H1 (cell line): ENCODE measurements around the gene HOXB3. TPM values are rescaled to one million over a fixed set of nuclear protein-coding genes. Genes with fewer than 3 reads are reported as not detected.

Experiments used
- CTCF ChIA-PET: fragments of 300-600 bp; sonication (Branson Sonifier 250); formaldehyde crosslinking; loops from one replicate; lab custom pipeline; 2021; ENCODE audit not compliant: partially characterized antibody; lab: Charles Lee
- POLR2A ChIA-PET: fragments of 300-600 bp; sonication (Branson Sonifier 250); formaldehyde crosslinking; loops from one replicate; lab custom pipeline; 2021; ENCODE audit warnings: inconsistent platforms; ENCODE audit not compliant: partially characterized antibody; lab: Charles Lee
- DNase-seq, 2 experiments: peaks; one replicate each; pipeline versions ENCODE4 v3.0.0 to v3.0.0-alpha.2; 2010 to 2022; ENCODE audit warnings: low spot score in 2 of 2, low read depth in 1 of 2, mixed read lengths in 1 of 2
- FAIRE-seq: peaks from 2 replicates; lab custom pipeline; 2011; peaks lifted over from hg19 to GRCh38; lab: Jason Lieb, UNC
- H2AFZ ChIP-seq: 2 replicates; pipeline ENCODE4 v1.8.1; 2012; ENCODE audit warnings: low read length, inconsistent platforms
- H2AK5ac ChIP-seq: 2 replicates; pipeline ENCODE4 v1.6.1; 2013; ENCODE audit warnings: low read depth, low read length
- H2BK120ac ChIP-seq: replicated peaks from 2 replicates; pipeline ENCODE3; 2013; ENCODE audit warnings: low read depth, low read length, inconsistent platforms
- H2BK12ac ChIP-seq: 2 replicates; pipeline ENCODE4 v1.6.1; 2013; ENCODE audit warnings: low read depth, low read length
- H2BK15ac ChIP-seq: 2 replicates; pipeline ENCODE4 v1.6.1; 2013; ENCODE audit warnings: low read length
- H2BK20ac ChIP-seq: 2 replicates; pipeline ENCODE4 v1.6.1; 2013; ENCODE audit warnings: low read length
- H2BK5ac ChIP-seq: 2 replicates; pipeline ENCODE4 v1.6.1; 2013; ENCODE audit warnings: low read depth, low read length
- H3K14ac ChIP-seq: 2 replicates; pipeline ENCODE4 v1.6.1; 2013; ENCODE audit warnings: inconsistent platforms; ENCODE audit not compliant: insufficient read length
- H3K18ac ChIP-seq: 2 replicates; pipeline ENCODE4 v1.6.1; 2013; ENCODE audit warnings: low read length; ENCODE audit errors: extremely low read depth
- H3K23ac ChIP-seq: 2 replicates; pipeline ENCODE4 v1.6.1; 2013; ENCODE audit warnings: inconsistent platforms; ENCODE audit not compliant: insufficient read length
- H3K23me2 ChIP-seq: 2 replicates; pipeline ENCODE4 v1.6.1; 2013; ENCODE audit warnings: low read depth, low read length
- H3K27ac ChIP-seq: 2 replicates; pipeline ENCODE4 v1.6.1; 2011; ENCODE audit warnings: low read depth, low read length, inconsistent platforms
- H3K27me3 ChIP-seq, 4 experiments: replicated peaks in 1 of 4; 1 replicate in 1 of 4; 2 replicates in 3 of 4; pipeline versions ENCODE4 v1.6.1 to v1.8.1; 2011 to 2013; ENCODE audit warnings: low read length in 3 of 4, mild to moderate bottlenecking in 3 of 4, inconsistent platforms in 2 of 4, mixed read lengths in 2 of 4, moderate library complexity in 1 of 4; ENCODE audit not compliant: control insufficient read depth in 3 of 4, insufficient read depth in 3 of 4; ENCODE audit errors: extremely low read depth in 1 of 4
- H3K36me3 ChIP-seq, 4 experiments: 2 replicates each; pipeline versions ENCODE4 v1.6.1 to v1.8.1; 2011 to 2013; ENCODE audit warnings: mild to moderate bottlenecking in 4 of 4, low read length in 3 of 4, moderate library complexity in 2 of 4, control low read depth in 1 of 4, inconsistent platforms in 1 of 4; ENCODE audit not compliant: insufficient read depth in 4 of 4, control insufficient read depth in 2 of 4
- H3K4ac ChIP-seq: replicated peaks from 2 replicates; pipeline ENCODE3; 2013; ENCODE audit warnings: low read length, low read depth, mixed read lengths, inconsistent platforms; ENCODE audit not compliant: insufficient read length
- H3K4me1 ChIP-seq, 4 experiments: replicated peaks in 1 of 4; 1 replicate in 1 of 4; 2 replicates in 3 of 4; pipeline versions ENCODE4 v1.6.1 to v1.8.1; 2011 to 2013; ENCODE audit warnings: low read length in 3 of 4, inconsistent platforms in 2 of 4, mixed read lengths in 1 of 4; ENCODE audit not compliant: insufficient read depth in 4 of 4, control insufficient read depth in 3 of 4
- H3K4me2 ChIP-seq, 2 experiments: 2 replicates each; pipeline versions ENCODE4 v1.6.1 to v1.8.1; 2011 to 2013; ENCODE audit warnings: low read depth in 2 of 2, low read length in 2 of 2, control low read depth in 1 of 2, inconsistent platforms in 1 of 2, mild to moderate bottlenecking in 1 of 2; ENCODE audit not compliant: insufficient read depth in 1 of 2
- H3K4me3 ChIP-seq, 4 experiments: fragments of 200-600, 300-600 bp in 1 of 4; sonication (generic), shearing (Covaris generic), sonication (Bioruptor Twin) in 1 of 4; 2 replicates each; pipeline versions ENCODE4 v1.5.1 to v1.8.1; 2011 to 2016; ENCODE audit warnings: low read length in 4 of 4, low read depth in 3 of 4, control low read depth in 2 of 4, inconsistent platforms in 2 of 4, mild to moderate bottlenecking in 2 of 4, mixed read lengths in 1 of 4, moderate library complexity in 1 of 4; ENCODE audit not compliant: insufficient read depth in 2 of 4; ENCODE audit errors: extremely low read depth in 1 of 4
- H3K56ac ChIP-seq: replicated peaks from 2 replicates; pipeline ENCODE3; 2013; ENCODE audit warnings: low read depth, mild to moderate bottlenecking, mixed read lengths, low read length, inconsistent platforms; ENCODE audit not compliant: insufficient read length
- H3K79me1 ChIP-seq: 2 replicates; pipeline ENCODE4 v1.6.1; 2013; ENCODE audit warnings: low read depth, low read length, control low read depth
- H3K79me2 ChIP-seq, 2 experiments: 2 replicates each; pipeline versions ENCODE4 v1.6.1 to v1.8.1; 2012 to 2013; ENCODE audit warnings: low read length in 2 of 2, mild to moderate bottlenecking in 2 of 2, inconsistent platforms in 1 of 2; ENCODE audit not compliant: insufficient read depth in 2 of 2, control insufficient read depth in 1 of 2
- H3K9ac ChIP-seq, 4 experiments: replicated peaks in 1 of 4; 1 replicate in 1 of 4; 2 replicates in 3 of 4; pipeline versions ENCODE4 v1.6.1 to v1.8.1; 2011 to 2013; ENCODE audit warnings: low read depth in 3 of 4, low read length in 3 of 4, control low read depth in 2 of 4, mild to moderate bottlenecking in 2 of 4, moderate library complexity in 2 of 4, inconsistent platforms in 1 of 4; ENCODE audit errors: extremely low read depth in 1 of 4
- H3K9me3 ChIP-seq, 2 experiments: 2 replicates each; pipeline versions ENCODE4 v1.6.1 to v1.8.1; 2012 to 2013; ENCODE audit warnings: mild to moderate bottlenecking in 2 of 2, moderate library complexity in 2 of 2, control low read depth in 1 of 2, inconsistent platforms in 1 of 2, low read depth in 1 of 2, low read length in 1 of 2, mixed read lengths in 1 of 2; ENCODE audit not compliant: insufficient read depth in 2 of 2
- H4K20me1 ChIP-seq, 2 experiments: replicated peaks in 1 of 2; 2 replicates each; pipeline versions ENCODE3 to v1.8.1; 2011 to 2013; ENCODE audit warnings: inconsistent platforms in 2 of 2, low read length in 2 of 2, mild to moderate bottlenecking in 1 of 2; ENCODE audit not compliant: insufficient read depth in 2 of 2, control insufficient read depth in 1 of 2
- H4K5ac ChIP-seq: 2 replicates; pipeline ENCODE4 v1.6.1; 2013; ENCODE audit warnings: low read length, low read depth, mixed read lengths, inconsistent platforms; ENCODE audit not compliant: insufficient read length
- H4K8ac ChIP-seq: 2 replicates; pipeline ENCODE4 v1.8.0; 2013; ENCODE audit warnings: mild to moderate bottlenecking, moderate library complexity, low read length, inconsistent platforms; ENCODE audit not compliant: insufficient read depth; ENCODE audit errors: extremely low read depth
- H4K91ac ChIP-seq: replicated peaks from 2 replicates; pipeline ENCODE3; 2013; ENCODE audit warnings: low read length, mixed read lengths, inconsistent platforms; ENCODE audit not compliant: insufficient read length
- NANOG ChIP-seq: IDR thresholded peaks from 2 replicates; pipeline ENCODE4 v1.6.1; 2011; ENCODE audit warnings: low read length, low read depth, mild to moderate bottlenecking, inconsistent platforms; ENCODE audit not compliant: insufficient read depth, poor library complexity, severe bottlenecking
- NRF1 ChIP-seq: IDR thresholded peaks from 2 replicates; pipeline ENCODE4 v1.6.1; 2011; ENCODE audit warnings: mild to moderate bottlenecking, low read depth, low read length, improper control_type of control experiment
- POU5F1 ChIP-seq: IDR thresholded peaks from 2 replicates; pipeline ENCODE4 v1.6.1; 2011; ENCODE audit warnings: low read depth, mild to moderate bottlenecking, low read length, moderate library complexity
- SP1 ChIP-seq: IDR thresholded peaks from 2 replicates; pipeline ENCODE4 v1.6.1; 2011; ENCODE audit warnings: low read depth, low read length
- SUZ12 ChIP-seq: fragments of 200-600 bp; sonication (generic); IDR thresholded peaks from 2 replicates; pipeline ENCODE4 v1.6.1; 2012; ENCODE audit warnings: mild to moderate bottlenecking, inconsistent platforms, low read length, moderate library complexity, mixed read lengths
- USF2 ChIP-seq: IDR thresholded peaks from 2 replicates; pipeline ENCODE4 v1.6.1; 2011; ENCODE audit warnings: low read length, improper control_type of control experiment
- WGBS, 2 experiments: shearing (Covaris generic) in 1 of 2; methylation state at CpG; one replicate each; pipeline versions ENCODE4 v1.1.6 to v1.1.7; 2013 to 2015; ENCODE audit warnings: low lambda C conversion rate in 2 of 2, mixed read lengths in 2 of 2, inconsistent platforms in 1 of 2, low coverage in 1 of 2, missing lambda C conversion rate in 1 of 2; ENCODE audit not compliant: insufficient replicate concordance in 2 of 2, insufficient coverage in 1 of 2, insufficient read length in 1 of 2; ENCODE audit errors: extremely low coverage in 1 of 2, missing lambda C conversion rate in 1 of 2; 5-methylcytosine and 5-hydroxymethylcytosine counted together
- polyA plus RNA-seq, 7 experiments: library from polyadenylated mRNA; depleted of rRNA in 3 of 7; stranded (reverse) in 5 of 7; unstranded in 2 of 7; fragments of >200 nt in 5 of 7; fragments of 200-250 nt in 2 of 7; gene quantifications; 1 replicate in 5 of 7; 2 replicates in 1 of 7; 4 replicates in 1 of 7; pipeline versions ENCODE4 v1.2.1 to v1.2.3, GENCODE V29; 2011 to 2013; ENCODE audit warnings: missing spikeins in 2 of 7, mixed read lengths in 2 of 7
- total RNA-seq: library from RNA; stranded (reverse); fragmentation: NEBNext Ultra II Directional; extraction: Animal tissue kit (Norgen Biotek cat#: 25700); gene quantifications from 2 replicates; pipeline ENCODE4 v1.2.1, GENCODE V29; 2021

HOXB3 gene
- total and polyA plus RNA-seq, 2 of the 8 experiments (the other 6 are each of a cell fraction or from before 2014, with no cell fraction given) = not detected

- Histone ChIP-seq H2AFZ (no peak within 1 kb of the TSS), H3K79me2 (no peaks in the 10 kb centered on the region), H2BK20ac (peak within 1 kb of the TSS; percentile 61), H3K4me1 (peaks cover 0 to 20% (median 10%) of the 10 kb centered on the region in 4 experiments; a peak in 6 of 7 replicates), H2BK5ac (no peak within 1 kb of the TSS; the same call in 1 of the 2 replicates), H2AK5ac (no peak within 1 kb of the TSS), H3K14ac (no peak within 1 kb of the TSS), H4K91ac (no peak within 1 kb of the TSS), H3K23me2 (peaks cover 5% of the 10 kb centered on the region; the same call in 1 of the 2 replicates), H3K4me3 (peak within 1 kb of the TSS in 3 of 4 experiments; percentile 10 to 44 (median 14); a peak in 4 of 8 replicates), H2BK12ac (peak within 1 kb of the TSS; percentile 23; the same call in 1 of the 2 replicates), H2BK15ac (no peak within 1 kb of the TSS), H3K79me1 (no peaks in the 10 kb centered on the region), H2BK120ac (no peak within 1 kb of the TSS), H3K36me3 (no peaks in the 10 kb centered on the region), H4K5ac (no peak within 1 kb of the TSS), H3K9ac (no peak within 1 kb of the TSS), H3K4ac (no peak within 1 kb of the TSS), H4K20me1 (peaks cover 6 to 11% of the 10 kb centered on the region in 2 experiments), H3K23ac (no peak within 1 kb of the TSS), H3K27me3 (peaks cover 56 to 87% (median 80%) of the 10 kb centered on the region in 4 experiments), H3K4me2 (peak within 1 kb of the TSS; percentile 27 to 67), H4K8ac (no peak within 1 kb of the TSS; the same call in 1 of the 2 replicates), H3K27ac (no peak within 1 kb of the TSS), H3K56ac (no peak within 1 kb of the TSS), H3K18ac (peak within 1 kb of the TSS; percentile 62), H3K9me3 (no peaks in the 10 kb centered on the region)
- ChIA-PET POLR2A (no interaction called here), CTCF (interaction anchor here (0.9 to 3.1 kb wide), 5 partner anchors 18 to 62 kb away, joined by 3 to 14 read pairs (median 4); partner anchors contain the start of gene HOXB5)
- TF ChIP-seq SUZ12 = 0 out of 2 replicates have a peak, but pooled peaks have one; percentile 46
- peak; percentile 24 for TF ChIP-seq NANOG
- no peak for TF ChIP-seq NRF1
- TF ChIP-seq SP1 = 0 out of 2 replicates have a peak, but pooled peaks have one; percentile 28
- TF ChIP-seq POU5F1 = peak; percentile 93
- TF ChIP-seq USF2 = peak; percentile 77
- no peak for FAIRE-seq
- 5% methylated on average over 14 of the region's 15 CpGs; no CpG with 5 or more reads in 1 of the 2 experiments for WGBS, 2 experiments
- DNase-seq = no peak
Observed at GRCh38 chr17:48530887-48531272, 59.2 kb downstream of the HOXB3 start, which contains the start of gene HOXB1. Gene HOXB1, minus strand, starts transcription at chr17:48531011. Its CDS starts 107 bp downstream, at chr17:48530904.
